HepG2 (cell line): ENCODE results near the gene FBXO5. TPM values are rescaled to one million over a fixed set of nuclear protein-coding genes. Genes with fewer than 3 reads are reported as not detected.

Experiments used
- AHR ChIP-seq: IDR thresholded peaks from 2 replicates; pipeline ENCODE4 v1.6.1; 2018; ENCODE audit warnings: missing genetic modification reagents, missing compliant biosample characterization
- ARNT ChIP-seq: fragments of 450-650 bp; IDR thresholded peaks from 2 replicates; pipeline ENCODE4 v1.6.1; 2017
- ATF1 ChIP-seq: IDR thresholded peaks from 2 replicates; pipeline ENCODE4 v1.6.1; 2016; ENCODE audit warnings: mild to moderate bottlenecking, control low read depth
- CHD2 ChIP-seq: IDR thresholded peaks from 2 replicates; pipeline ENCODE4 v1.6.1; 2011; ENCODE audit warnings: low read depth, low read length, improper control_type of control experiment
- FOXC1 ChIP-seq: sonication (generic); formaldehyde crosslinking; IDR thresholded peaks from 2 replicates; pipeline ENCODE4 v1.8.0; 2022; ENCODE audit warnings: mild to moderate bottlenecking, missing genetic modification reagents, borderline replicate concordance
- HNRNPK ChIP-seq: fragments of 200-400 bp; formaldehyde crosslinking; IDR thresholded peaks from 2 replicates; pipeline ENCODE4 v1.6.1; 2018; ENCODE audit warnings: low read length, low read depth, moderate library complexity, mild to moderate bottlenecking; ENCODE audit not compliant: poor library complexity, severe bottlenecking
- HNRNPUL1 ChIP-seq: fragments of 200-400 bp; formaldehyde crosslinking; IDR thresholded peaks from 2 replicates; pipeline ENCODE4 v1.6.1; 2017; ENCODE audit warnings: low read depth, mild to moderate bottlenecking, low read length, moderate library complexity
- KAT8 ChIP-seq: IDR thresholded peaks from 2 replicates; pipeline ENCODE4 v1.6.1; 2016; ENCODE audit warnings: missing genetic modification reagents, missing compliant biosample characterization
- KDM5A ChIP-seq: fragments of 200-600 bp; sonication (generic); IDR thresholded peaks from 2 replicates; pipeline ENCODE4 v1.7.0; 2018; ENCODE audit warnings: antibody characterized with exemption, mild to moderate bottlenecking, low read length, borderline replicate concordance
- KDM5B ChIP-seq: sonication (generic); formaldehyde crosslinking; IDR thresholded peaks from 2 replicates; pipeline ENCODE4 v1.4.0; 2020; ENCODE audit warnings: missing genetic modification reagents, mild to moderate bottlenecking, borderline replicate concordance
- NFKBIZ ChIP-seq: IDR thresholded peaks from 2 replicates; pipeline ENCODE4 v1.6.1; 2018; ENCODE audit warnings: missing genetic modification reagents, missing compliant biosample characterization
- RFXAP ChIP-seq: sonication (generic); formaldehyde crosslinking; IDR thresholded peaks from 2 replicates; pipeline ENCODE4 v1.4.0; 2020; ENCODE audit warnings: missing genetic modification reagents, borderline replicate concordance
- SNAPC2 ChIP-seq: sonication (generic); formaldehyde crosslinking; IDR thresholded peaks from 2 replicates; pipeline ENCODE4 v1.8.1; 2022; ENCODE audit warnings: mild to moderate bottlenecking, missing genetic modification reagents
- YY1 ChIP-seq: IDR thresholded peaks from 2 replicates; pipeline ENCODE4 v1.6.1; 2011; ENCODE audit warnings: low read length, low read depth, moderate library complexity, mild to moderate bottlenecking; ENCODE audit not compliant: insufficient read depth, insufficient replicate concordance
- ZBTB3 ChIP-seq: sonication (generic); formaldehyde crosslinking; IDR thresholded peaks from 2 replicates; pipeline ENCODE4 v1.4.0; 2020; ENCODE audit warnings: low read depth, mild to moderate bottlenecking, moderate library complexity, missing genetic modification reagents, borderline replicate concordance
- ZFYVE20 ChIP-seq: sonication (generic); formaldehyde crosslinking; IDR thresholded peaks from 2 replicates; pipeline ENCODE4 v1.8.0; 2023; ENCODE audit warnings: low read depth, mild to moderate bottlenecking, moderate library complexity, missing genetic modification reagents, borderline replicate concordance
- ZNF143 ChIP-seq: sonication (generic); formaldehyde crosslinking; IDR thresholded peaks from 2 replicates; pipeline ENCODE4 v1.4.0; 2020; ENCODE audit warnings: missing genetic modification reagents
- ZNF30 ChIP-seq: sonication (generic); formaldehyde crosslinking; IDR thresholded peaks from 2 replicates; pipeline ENCODE4 v1.5.0; 2020; ENCODE audit warnings: mild to moderate bottlenecking, missing genetic modification reagents
- ZNF33A ChIP-seq: sonication (generic); formaldehyde crosslinking; IDR thresholded peaks from 2 replicates; pipeline ENCODE4 v1.5.1; 2020; ENCODE audit warnings: missing genetic modification reagents, mild to moderate bottlenecking, moderate library complexity, borderline replicate concordance
- ZNF446 ChIP-seq: sonication (generic); formaldehyde crosslinking; IDR thresholded peaks from 2 replicates; pipeline ENCODE4 v1.5.0; 2020; ENCODE audit warnings: mild to moderate bottlenecking, missing genetic modification reagents
- ZNF773 ChIP-seq: sonication (generic); formaldehyde crosslinking; IDR thresholded peaks from 2 replicates; pipeline ENCODE4 v1.4.0; 2020; ENCODE audit warnings: missing genetic modification reagents, borderline replicate concordance
- ZNF792 ChIP-seq: IDR thresholded peaks from 2 replicates; pipeline ENCODE4 v1.6.1; 2016
- ZSCAN5A ChIP-seq: sonication (generic); formaldehyde crosslinking; IDR thresholded peaks from 2 replicates; pipeline ENCODE4 v1.8.0; 2022; ENCODE audit warnings: mild to moderate bottlenecking, missing genetic modification reagents, borderline replicate concordance
- polyA plus RNA-seq, 8 experiments: library from polyadenylated mRNA; depleted of rRNA in 3 of 8; stranded (reverse) in 7 of 8; unstranded in 1 of 8; fragments of >200 nt; fragmentation: Illumina TruSeq in 4 of 8; extraction: Trizol in 4 of 8; gene quantifications; 2 replicates each; pipeline versions ENCODE4 v1.2.1 to v1.2.3, GENCODE V29; 2011 to 2016; ENCODE audit warnings: low read depth in 4 of 8, missing spikeins in 1 of 8, mixed read lengths in 1 of 8; ENCODE audit not compliant: insufficient read depth in 1 of 8
- total RNA-seq, 5 experiments: library from RNA; depleted of rRNA; stranded (reverse); fragments of >200 nt; fragmentation: Illumina TruSeq; extraction: Trizol; gene quantifications; 2 replicates each; pipeline ENCODE4 v1.2.3, GENCODE V29; 2016; ENCODE audit warnings: low read depth in 1 of 5
- TF ChIP-seq, protein P1 (sequence below): sonication (generic); formaldehyde crosslinking; IDR thresholded peaks from 2 replicates; pipeline ENCODE4 v1.5.1; 2020; ENCODE audit warnings: mild to moderate bottlenecking, missing genetic modification reagents, moderate library complexity

Gene FBXO5
- total and polyA plus RNA-seq, 2 of the 13 experiments (the other 11 are each of a cell fraction or from before 2014, with no cell fraction given), result 15.8 to 41.5 TPM

- TF ChIP-seq HNRNPK (peak; percentile 57), CHD2 (no peak), ZBTB3 (CRISPR knock-in tag) (no peak), ZNF30 (CRISPR knock-in tag) (no peak; the same call in 1 of the 2 replicates), ZNF33A (CRISPR knock-in tag) (peak; percentile 97; the same call in 1 of the 2 replicates), ZNF446 (CRISPR knock-in tag) (no peak; the same call in 1 of the 2 replicates), SNAPC2 (CRISPR knock-in tag) (peak; percentile 29; the same call in 1 of the 2 replicates), NFKBIZ (0 out of 2 replicates have a peak, but pooled peaks have one; percentile 0), ZNF773 (CRISPR knock-in tag) (0 out of 2 replicates have a peak, but pooled peaks have one; percentile 5), YY1 (peak; percentile 43), KDM5A (peak; percentile 89; the same call in 1 of the 2 replicates), KDM5B (CRISPR knock-in tag) (peak; percentile 79; the same call in 1 of the 2 replicates), ZSCAN5A (CRISPR knock-in tag) (no peak), HNRNPUL1 (no peak), ATF1 (CRISPR knock-in tag) (peak; percentile 62; the same call in 1 of the 2 replicates), ARNT (no peak), ZNF143 (CRISPR knock-in tag) (peak; percentile 6; the same call in 1 of the 2 replicates), RFXAP (CRISPR knock-in tag) (0 out of 2 replicates have a peak, but pooled peaks have one; percentile 90), KAT8 (CRISPR knock-in tag) (peak; percentile 82; the same call in 1 of the 2 replicates), ZFYVE20 (CRISPR knock-in tag) (no peak), AHR (CRISPR knock-in tag) (0 out of 2 replicates have a peak, but pooled peaks have one; percentile 39), ZNF792 (CRISPR knock-in tag) (peak; percentile 8; the same call in 1 of the 2 replicates), FOXC1 (CRISPR knock-in tag) (peak; percentile 58; the same call in 1 of the 2 replicates)
- TF ChIP-seq, protein P1, sequence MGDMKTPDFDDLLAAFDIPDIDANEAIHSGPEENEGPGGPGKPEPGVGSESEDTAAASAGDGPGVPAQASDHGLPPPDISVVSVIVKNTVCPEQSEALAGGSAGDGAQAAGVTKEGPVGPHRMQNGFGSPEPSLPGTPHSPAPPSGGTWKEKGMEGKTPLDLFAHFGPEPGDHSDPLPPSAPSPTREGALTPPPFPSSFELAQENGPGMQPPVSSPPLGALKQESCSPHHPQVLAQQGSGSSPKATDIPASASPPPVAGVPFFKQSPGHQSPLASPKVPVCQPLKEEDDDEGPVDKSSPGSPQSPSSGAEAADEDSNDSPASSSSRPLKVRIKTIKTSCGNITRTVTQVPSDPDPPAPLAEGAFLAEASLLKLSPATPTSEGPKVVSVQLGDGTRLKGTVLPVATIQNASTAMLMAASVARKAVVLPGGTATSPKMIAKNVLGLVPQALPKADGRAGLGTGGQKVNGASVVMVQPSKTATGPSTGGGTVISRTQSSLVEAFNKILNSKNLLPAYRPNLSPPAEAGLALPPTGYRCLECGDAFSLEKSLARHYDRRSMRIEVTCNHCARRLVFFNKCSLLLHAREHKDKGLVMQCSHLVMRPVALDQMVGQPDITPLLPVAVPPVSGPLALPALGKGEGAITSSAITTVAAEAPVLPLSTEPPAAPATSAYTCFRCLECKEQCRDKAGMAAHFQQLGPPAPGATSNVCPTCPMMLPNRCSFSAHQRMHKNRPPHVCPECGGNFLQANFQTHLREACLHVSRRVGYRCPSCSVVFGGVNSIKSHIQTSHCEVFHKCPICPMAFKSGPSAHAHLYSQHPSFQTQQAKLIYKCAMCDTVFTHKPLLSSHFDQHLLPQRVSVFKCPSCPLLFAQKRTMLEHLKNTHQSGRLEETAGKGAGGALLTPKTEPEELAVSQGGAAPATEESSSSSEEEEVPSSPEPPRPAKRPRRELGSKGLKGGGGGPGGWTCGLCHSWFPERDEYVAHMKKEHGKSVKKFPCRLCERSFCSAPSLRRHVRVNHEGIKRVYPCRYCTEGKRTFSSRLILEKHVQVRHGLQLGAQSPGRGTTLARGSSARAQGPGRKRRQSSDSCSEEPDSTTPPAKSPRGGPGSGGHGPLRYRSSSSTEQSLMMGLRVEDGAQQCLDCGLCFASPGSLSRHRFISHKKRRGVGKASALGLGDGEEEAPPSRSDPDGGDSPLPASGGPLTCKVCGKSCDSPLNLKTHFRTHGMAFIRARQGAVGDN (CRISPR knock-in tag), result peak; percentile 78
These were observed 1.0 kb upstream of the FBXO5 start (continued) for GRCh38 chr6:152983637-152984512.
